ENCODE data around the gene KCNH2.

GRCh38 chr7:150981644-150982043 is 3.5 kb upstream of the KCNH2 start:
- TF ChIP-seq, protein P1, sequence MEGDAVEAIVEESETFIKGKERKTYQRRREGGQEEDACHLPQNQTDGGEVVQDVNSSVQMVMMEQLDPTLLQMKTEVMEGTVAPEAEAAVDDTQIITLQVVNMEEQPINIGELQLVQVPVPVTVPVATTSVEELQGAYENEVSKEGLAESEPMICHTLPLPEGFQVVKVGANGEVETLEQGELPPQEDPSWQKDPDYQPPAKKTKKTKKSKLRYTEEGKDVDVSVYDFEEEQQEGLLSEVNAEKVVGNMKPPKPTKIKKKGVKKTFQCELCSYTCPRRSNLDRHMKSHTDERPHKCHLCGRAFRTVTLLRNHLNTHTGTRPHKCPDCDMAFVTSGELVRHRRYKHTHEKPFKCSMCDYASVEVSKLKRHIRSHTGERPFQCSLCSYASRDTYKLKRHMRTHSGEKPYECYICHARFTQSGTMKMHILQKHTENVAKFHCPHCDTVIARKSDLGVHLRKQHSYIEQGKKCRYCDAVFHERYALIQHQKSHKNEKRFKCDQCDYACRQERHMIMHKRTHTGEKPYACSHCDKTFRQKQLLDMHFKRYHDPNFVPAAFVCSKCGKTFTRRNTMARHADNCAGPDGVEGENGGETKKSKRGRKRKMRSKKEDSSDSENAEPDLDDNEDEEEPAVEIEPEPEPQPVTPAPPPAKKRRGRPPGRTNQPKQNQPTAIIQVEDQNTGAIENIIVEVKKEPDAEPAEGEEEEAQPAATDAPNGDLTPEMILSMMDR (conservative IDR thresholded peaks at IDR 0.05; ENCODE audit: low read depth, low read length) = no peak
- TF ChIP-seq EZH2 (IDR thresholded peaks at IDR 0.05; ENCODE audit: low read length, unreplicated experiment) (no peak), EZH2phosphoT487 (IDR thresholded peaks at IDR 0.05; ENCODE audit: borderline replicate concordance, low read length) (no peak)
